ENCODE measurements around the gene TRIO. TPM values are rescaled to one million over a fixed set of nuclear protein-coding genes. Genes with fewer than 3 reads are reported as not detected.

TRIO gene
- total RNA-seq, 1 donor from 2014 or later, result 223 TPM

DNA sequence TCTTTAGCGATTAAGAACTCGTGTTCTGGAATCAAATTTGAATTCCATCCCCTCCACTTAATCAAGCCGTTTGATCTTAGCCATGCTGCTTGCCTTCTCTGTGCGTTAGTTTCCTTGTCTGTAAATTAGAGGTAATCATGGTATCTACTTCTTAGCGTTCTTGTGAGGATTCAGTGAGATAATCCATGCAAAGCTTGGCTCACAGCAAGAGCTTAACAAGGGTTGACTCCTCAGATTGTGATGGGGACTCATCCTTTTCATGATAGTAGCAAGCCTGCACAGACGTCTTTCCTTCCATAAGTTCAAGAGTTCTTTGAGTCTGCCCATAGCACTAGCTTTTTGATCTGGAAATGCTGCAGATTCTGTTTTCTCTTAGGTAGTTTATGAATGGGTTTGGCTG is 72.8 kb downstream of the TRIO start:
- DNase-seq (no peak), ATAC-seq (ENCODE audit: low read depth) (no peak)
- TF ChIP-seq, protein P1, sequence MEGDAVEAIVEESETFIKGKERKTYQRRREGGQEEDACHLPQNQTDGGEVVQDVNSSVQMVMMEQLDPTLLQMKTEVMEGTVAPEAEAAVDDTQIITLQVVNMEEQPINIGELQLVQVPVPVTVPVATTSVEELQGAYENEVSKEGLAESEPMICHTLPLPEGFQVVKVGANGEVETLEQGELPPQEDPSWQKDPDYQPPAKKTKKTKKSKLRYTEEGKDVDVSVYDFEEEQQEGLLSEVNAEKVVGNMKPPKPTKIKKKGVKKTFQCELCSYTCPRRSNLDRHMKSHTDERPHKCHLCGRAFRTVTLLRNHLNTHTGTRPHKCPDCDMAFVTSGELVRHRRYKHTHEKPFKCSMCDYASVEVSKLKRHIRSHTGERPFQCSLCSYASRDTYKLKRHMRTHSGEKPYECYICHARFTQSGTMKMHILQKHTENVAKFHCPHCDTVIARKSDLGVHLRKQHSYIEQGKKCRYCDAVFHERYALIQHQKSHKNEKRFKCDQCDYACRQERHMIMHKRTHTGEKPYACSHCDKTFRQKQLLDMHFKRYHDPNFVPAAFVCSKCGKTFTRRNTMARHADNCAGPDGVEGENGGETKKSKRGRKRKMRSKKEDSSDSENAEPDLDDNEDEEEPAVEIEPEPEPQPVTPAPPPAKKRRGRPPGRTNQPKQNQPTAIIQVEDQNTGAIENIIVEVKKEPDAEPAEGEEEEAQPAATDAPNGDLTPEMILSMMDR (IDR thresholded peaks at IDR 0.05), result no peak
- H3K27ac Mint-ChIP-seq, result peak overlapping the region; percentile 32
- POLR2A ChIA-PET, result interaction anchor here (0.6 kb wide), 1 partner anchor 27 kb away, joined by 3 read pairs; no protein-coding TSS in a partner anchor
- intact Hi-C loops (cut with micrococcal nuclease), result loop anchor here (2.0 kb wide), 1 partner anchor 13 kb away; no protein-coding TSS in a partner anchor
- H3K4me3 Mint-ChIP-seq, result no peak overlapping the region
- H3K4me1 Mint-ChIP-seq, result peaks cover 96% of the 10 kb centered on the region
- no peaks in the 10 kb centered on the region for H3K9me3 Mint-ChIP-seq
- CTCF ChIA-PET, result no interaction called here
- no peaks in the 10 kb centered on the region for H3K36me3 Mint-ChIP-seq (ENCODE audit: low read depth)
- H3K27me3 Mint-ChIP-seq, result no peaks in the 10 kb centered on the region

DNA sequence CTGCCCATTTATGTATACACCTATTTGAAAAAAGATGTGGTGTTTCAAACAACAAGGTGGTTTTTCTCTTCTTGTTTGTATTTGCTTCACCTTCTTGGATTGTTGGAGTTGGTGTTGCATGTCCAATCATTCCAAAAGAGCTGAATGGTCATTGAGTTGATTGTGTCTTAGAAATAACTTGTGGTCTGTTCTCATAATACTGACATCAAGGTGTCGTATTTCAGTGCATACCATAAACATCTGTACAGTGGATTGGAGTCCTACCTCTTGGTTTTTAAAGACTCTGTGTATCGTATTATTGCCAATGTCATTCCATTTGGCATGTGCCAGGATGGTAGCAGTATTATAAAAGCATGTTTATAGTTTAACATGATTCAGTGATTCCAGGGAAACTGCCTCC is 73.2 kb downstream of the TRIO start:
- ATAC-seq (ENCODE audit: low read depth), result no peak
- Mint-ChIP-seq H3K4me1 (peaks cover 97% of the 10 kb centered on the region), H3K36me3 (ENCODE audit: low read depth) (peaks cover 2% of the 10 kb centered on the region), H3K27me3 (no peaks in the 10 kb centered on the region), H3K4me3 (no peak overlapping the region), H3K27ac (no peak overlapping the region), H3K9me3 (no peaks in the 10 kb centered on the region)
- intact Hi-C loops (cut with micrococcal nuclease), result no loop called here
- CTCF ChIA-PET, result no interaction called here
- TF ChIP-seq, protein P1 (IDR thresholded peaks at IDR 0.05), result no peak
- POLR2A ChIA-PET, result interaction anchor here (1.1 kb wide), 1 partner anchor 12 kb away, joined by 3 read pairs; no protein-coding TSS in a partner anchor
- DNase-seq, result no peak

DNA sequence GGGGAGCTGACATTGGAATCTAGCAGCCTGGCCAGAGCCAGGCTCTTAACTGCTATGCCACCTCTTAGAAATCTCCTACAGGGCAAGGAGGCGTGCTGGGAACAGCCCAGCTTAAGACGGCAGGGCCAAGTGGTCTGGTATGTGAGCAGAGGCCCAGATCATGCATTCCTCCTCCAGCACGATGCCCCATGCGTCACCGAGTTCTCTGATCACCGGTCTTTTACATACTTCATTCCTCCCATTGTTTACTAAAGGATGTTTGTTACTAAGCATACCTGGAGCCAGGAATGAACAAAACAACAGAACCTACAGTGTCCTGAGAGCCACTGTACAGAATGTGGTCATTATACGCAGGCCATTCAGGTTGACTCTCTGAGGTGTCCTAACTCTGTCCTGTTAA is 73.8 kb downstream of the TRIO start:
- peaks cover 98% of the 10 kb centered on the region for H3K4me1 Mint-ChIP-seq
- CTCF ChIA-PET, result no interaction called here

DNA sequence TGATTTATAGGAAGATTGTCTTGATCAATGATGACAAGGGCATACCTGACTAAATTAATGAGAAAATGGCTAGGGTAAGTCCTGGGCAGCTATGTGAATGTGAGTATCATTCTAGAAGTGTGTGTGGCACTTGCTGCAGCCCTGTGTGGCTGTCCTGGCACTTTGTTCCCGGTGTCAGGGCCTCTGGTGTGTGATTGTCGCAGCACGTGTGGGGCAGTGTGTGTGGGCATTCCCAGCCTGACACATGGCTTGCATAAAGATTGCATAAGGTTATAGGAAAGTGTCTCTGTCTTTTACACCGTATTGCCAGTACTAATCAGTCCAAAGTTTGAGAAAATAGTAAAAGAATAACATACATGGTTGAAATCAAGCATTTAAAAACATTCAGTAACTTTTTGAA is 74.4 kb downstream of the TRIO start:
- Mint-ChIP-seq H3K36me3 (ENCODE audit: low read depth) (peaks cover 4% of the 10 kb centered on the region), H3K27ac (peak overlapping the region; percentile 68), H3K9me3 (no peaks in the 10 kb centered on the region), H3K4me3 (peak overlapping the region; percentile 38), H3K27me3 (no peaks in the 10 kb centered on the region), H3K4me1 (peaks cover 96% of the 10 kb centered on the region)
- ChIA-PET CTCF (no interaction called here), POLR2A (interaction anchor here (1.1 kb wide), 1 partner anchor 32 kb away, joined by 4 read pairs; no protein-coding TSS in a partner anchor)
- TF ChIP-seq, protein P1 (IDR thresholded peaks at IDR 0.05), result no peak
- DNase-seq (no peak), ATAC-seq (ENCODE audit: low read depth) (no peak)
- intact Hi-C loops (cut with micrococcal nuclease), result no loop called here

More for the DNA sequence above, 73.8 kb downstream of the TRIO start:
- Mint-ChIP-seq H3K27me3 (no peaks in the 10 kb centered on the region), H3K36me3 (ENCODE audit: low read depth) (peaks cover 4% of the 10 kb centered on the region), H3K4me3 (no peak overlapping the region), H3K9me3 (no peaks in the 10 kb centered on the region), H3K27ac (peak overlapping the region; percentile 57)
- POLR2A ChIA-PET, result interaction anchor here (0.6 to 1.1 kb wide), 3 partner anchors 10 to 33 kb away, joined by 3 to 4 read pairs (median 3); no protein-coding TSS in a partner anchor
- DNase-seq (no peak), ATAC-seq (ENCODE audit: low read depth) (no peak)
- intact Hi-C loops (cut with micrococcal nuclease), result no loop called here
- TF ChIP-seq, protein P1 (IDR thresholded peaks at IDR 0.05), result no peak

DNA sequence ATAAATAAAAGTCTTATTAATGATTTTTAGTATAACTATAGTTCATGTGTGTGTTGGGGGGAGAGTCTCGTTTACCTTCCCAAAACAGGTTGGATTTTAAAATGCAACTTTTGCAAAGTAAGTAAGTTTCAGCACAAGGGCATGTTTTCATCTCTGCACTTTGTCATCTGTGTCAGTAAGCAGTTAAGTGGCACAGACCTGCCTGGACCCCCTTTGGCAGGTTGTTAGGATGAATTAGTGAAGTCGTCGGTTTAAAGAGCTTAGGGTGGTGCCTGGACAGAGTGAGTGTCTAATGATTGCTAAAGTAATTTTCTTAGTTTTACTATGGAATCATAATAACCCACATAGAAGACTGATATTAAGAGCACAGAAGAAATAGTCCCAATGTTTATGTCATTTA is 74.9 kb downstream of the TRIO start:
- no peaks in the 10 kb centered on the region for H3K9me3 Mint-ChIP-seq
- TF ChIP-seq, protein P1 (IDR thresholded peaks at IDR 0.05), result no peak
- POLR2A ChIA-PET, result no interaction called here
- no peak for DNase-seq
- peak overlapping the region; percentile 59 for H3K27ac Mint-ChIP-seq
- H3K27me3 Mint-ChIP-seq, result no peaks in the 10 kb centered on the region
- no peak for ATAC-seq (ENCODE audit: low read depth)
- CTCF ChIA-PET, result no interaction called here
- intact Hi-C loops (cut with micrococcal nuclease), result no loop called here
- H3K36me3 Mint-ChIP-seq (ENCODE audit: low read depth), result peaks cover 7% of the 10 kb centered on the region
- H3K4me1 Mint-ChIP-seq, result peaks cover 96% of the 10 kb centered on the region
- H3K4me3 Mint-ChIP-seq, result no peak overlapping the region
